Measurements from ENCODE around the gene ESYT2.
"Not testable (repeated sequence)": the region's sequence is repeated elsewhere in the genome, so short reads cannot be mapped to it uniquely, and the experiment has no call there.

The ESYT2 gene

GRCh38 chr7:158829342-158830210 lies at the start of gene ESYT2:
ESYT2 (minus strand) TSS chr7:158829509; CDS start chr7:158829418, 91 bp downstream.
- peak; percentile 98 for DNase-seq

GRCh38 chr7:158878151-158879079 lies 49.1 kb upstream of the ESYT2 start:
- not testable (repeated sequence) for DNase-seq

- DNase-seq: no peak
Observed at GRCh38 chr7:158876984-158877383, 47.7 kb upstream of the ESYT2 start.

- DNase-seq: no peak
Observed at GRCh38 chr7:158869876-158870275, 40.6 kb upstream of the ESYT2 start.

GRCh38 chr7:158868764-158869410 lies 39.6 kb upstream of the ESYT2 start:
- no peak for DNase-seq

- DNase-seq: no peak
Observed at GRCh38 chr7:158867214-158867984, 38.1 kb upstream of the ESYT2 start.

GRCh38 chr7:158865977-158866376 lies 36.7 kb upstream of the ESYT2 start:
- DNase-seq: no peak

- DNase-seq: no peak
Observed at GRCh38 chr7:158865462-158865922, 36.2 kb upstream of the ESYT2 start.

- DNase-seq: no peak
Observed at GRCh38 chr7:158864833-158865232, 35.5 kb upstream of the ESYT2 start.

GRCh38 chr7:158864507-158864820 lies 35.2 kb upstream of the ESYT2 start:
- no peak for DNase-seq

GRCh38 chr7:158863611-158864506 lies 34.5 kb upstream of the ESYT2 start:
- DNase-seq: peak; percentile 36

GRCh38 chr7:158862985-158863610 lies 33.8 kb upstream of the ESYT2 start:
- DNase-seq: not testable (repeated sequence)

- no peak for DNase-seq
Observed at GRCh38 chr7:158861936-158862704, 32.8 kb upstream of the ESYT2 start.

- DNase-seq: no peak
Observed at GRCh38 chr7:158861004-158861787, 31.9 kb upstream of the ESYT2 start.

GRCh38 chr7:158860394-158860793 lies 31.1 kb upstream of the ESYT2 start:
- no peak for DNase-seq

- no peak for DNase-seq
Observed at GRCh38 chr7:158858592-158859503, 29.5 kb upstream of the ESYT2 start.

GRCh38 chr7:158856883-158857668 lies 27.8 kb upstream of the ESYT2 start:
- no peak for DNase-seq

Measured in stimulated activated naive CD4-positive, alpha-beta T cell treated with Interleukin-2 at 50 U/mL for 16 hours (primary cell).